HEK293 (cell line): ENCODE results near the gene NEIL3.

Source experiments
- CTCF ChIP-seq: fragments of 450-650 bp; formaldehyde crosslinking; IDR thresholded peaks from 2 replicates; pipeline ENCODE4 v1.5.1; 2016; ENCODE audit warnings: missing biosample characterization, missing genetic modification characterization
- ELK4 ChIP-seq: IDR thresholded peaks from 2 replicates; pipeline ENCODE4 v1.6.1; 2011; ENCODE audit warnings: mild to moderate bottlenecking, low read depth, low read length, borderline replicate concordance
- KLF10 ChIP-seq: fragments of 450-650 bp; IDR thresholded peaks from 2 replicates; pipeline ENCODE4 v1.5.1; 2018; ENCODE audit warnings: missing biosample characterization, mild to moderate bottlenecking, missing genetic modification characterization
- MZF1 ChIP-seq: fragments of 450-650 bp; formaldehyde crosslinking; IDR thresholded peaks from 2 replicates; pipeline ENCODE4 v1.5.1; 2017; ENCODE audit warnings: missing biosample characterization, missing genetic modification characterization, borderline replicate concordance
- SP2 ChIP-seq: fragments of 450-650 bp; formaldehyde crosslinking; IDR thresholded peaks from 2 replicates; pipeline ENCODE4 v1.5.1; 2016; ENCODE audit warnings: missing biosample characterization, missing genetic modification characterization
- YY1 ChIP-seq: fragments of 450-650 bp; formaldehyde crosslinking; IDR thresholded peaks from 2 replicates; pipeline ENCODE4 v1.5.1; 2018; ENCODE audit warnings: missing biosample characterization, missing genetic modification characterization
- ZBTB26 ChIP-seq: fragments of 450-650 bp; formaldehyde crosslinking; optimal IDR thresholded peaks from 2 replicates; pipeline ENCODE3; 2016; ENCODE audit warnings: missing biosample characterization, mild to moderate bottlenecking, missing genetic modification characterization
- ZFP37 ChIP-seq: fragments of 450-650 bp; formaldehyde crosslinking; IDR thresholded peaks from 2 replicates; pipeline ENCODE4 v1.5.1; 2016; ENCODE audit warnings: missing biosample characterization, missing genetic modification characterization
- ZNF24 ChIP-seq: fragments of 450-650 bp; formaldehyde crosslinking; IDR thresholded peaks from 2 replicates; pipeline ENCODE4 v1.5.1; 2016; ENCODE audit warnings: missing biosample characterization, missing genetic modification characterization
- ZNF324 ChIP-seq: fragments of 450-650 bp; formaldehyde crosslinking; IDR thresholded peaks from 2 replicates; pipeline ENCODE4 v1.5.1; 2016; ENCODE audit warnings: missing biosample characterization, missing genetic modification characterization
- ZNF354C ChIP-seq: fragments of 450-650 bp; formaldehyde crosslinking; IDR thresholded peaks from 2 replicates; pipeline ENCODE4 v1.5.1; 2016; ENCODE audit warnings: missing biosample characterization, missing genetic modification characterization, low read depth, borderline replicate concordance
- ZNF394 ChIP-seq: fragments of 450-650 bp; formaldehyde crosslinking; IDR thresholded peaks from 2 replicates; pipeline ENCODE4 v1.5.1; 2016; ENCODE audit warnings: missing biosample characterization, missing genetic modification characterization, mild to moderate bottlenecking, moderate library complexity, borderline replicate concordance

- no peak for TF ChIP-seq KLF10
- TF ChIP-seq ZNF324 (tag by site-specific recombination) = no peak
- no peak for TF ChIP-seq ZFP37
- TF ChIP-seq ELK4 = no peak
- TF ChIP-seq ZNF24 (tag by site-specific recombination) = no peak
- TF ChIP-seq CTCF = no peak
- no peak for TF ChIP-seq SP2 (tag by site-specific recombination)
- TF ChIP-seq ZNF394 (tag by site-specific recombination) = no peak
- no peak for TF ChIP-seq MZF1 (tag by site-specific recombination)
- no peak for TF ChIP-seq YY1 (tag by site-specific recombination)
- no peak for TF ChIP-seq ZBTB26 (tag by site-specific recombination)
- no peak for TF ChIP-seq ZNF354C
Measured at GRCh38 chr4:177369372-177369771, 59.7 kb downstream of the NEIL3 start.
